SK-N-SH (cell line): ENCODE results near the gene CEP170B. TPM values are rescaled to one million over a fixed set of nuclear protein-coding genes. Genes with fewer than 3 reads are reported as not detected.

Experiments
- CTCF ChIA-PET: fragments of 300-600, 350-600 bp; formaldehyde crosslinking; extraction: SDS; loops from one replicate; lab custom pipeline; 2021; lab: Yijun Ruan, JAX
- POLR2A ChIA-PET: fragments of 350-600 bp; sonication (Branson Sonifier 250); formaldehyde crosslinking; extraction: SDS; loops from one replicate; lab custom pipeline; 2020; ENCODE audit warnings: antibody characterized with exemption, inconsistent platforms; lab: Yijun Ruan, JAX
- DNase-seq: peaks from one replicate; pipeline ENCODE4 v3.0.0; 2012
- H2AFZ ChIP-seq: fragments of 200-600 bp; sonication (generic); 2 replicates; pipeline ENCODE4 v1.8.1; 2016; ENCODE audit warnings: antibody characterized with exemption, mild to moderate bottlenecking, low read depth
- H3F3A ChIP-seq: fragments of 200-600 bp; sonication (generic); replicated peaks from 2 replicates; pipeline ENCODE3; 2016; ENCODE audit warnings: antibody characterized with exemption, mild to moderate bottlenecking; ENCODE audit not compliant: insufficient read depth
- H3K27ac ChIP-seq, 2 experiments: fragments of 200-500 bp in 1 of 2; fragments of 200-600 bp in 1 of 2; sonication (Bioruptor generic) in 1 of 2; sonication (generic), shearing (Covaris generic) in 1 of 2; 2 replicates each; pipeline versions ENCODE4 v1.5.1 to v1.6.1; 2014 to 2016; ENCODE audit warnings: low read depth in 2 of 2, inconsistent platforms in 1 of 2, low read length in 1 of 2, mild to moderate bottlenecking in 1 of 2, mixed read lengths in 1 of 2
- H3K27me3 ChIP-seq: fragments of 200-600 bp; sonication (generic), shearing (Covaris generic); 2 replicates; pipeline ENCODE4 v1.6.1; 2016; ENCODE audit warnings: mixed run types; ENCODE audit not compliant: insufficient read depth
- H3K36me3 ChIP-seq, 2 experiments: fragments of 200-500 bp in 1 of 2; fragments of 200-600 bp in 1 of 2; sonication (Bioruptor generic) in 1 of 2; sonication (generic) in 1 of 2; replicated peaks in 1 of 2; 2 replicates each; pipeline versions ENCODE3 to v1.5.1; 2014 to 2016; ENCODE audit warnings: low read length in 1 of 2, mild to moderate bottlenecking in 1 of 2; ENCODE audit not compliant: insufficient read depth in 2 of 2, control insufficient read depth in 1 of 2
- H3K4me1 ChIP-seq, 2 experiments: fragments of 200-500 bp in 1 of 2; fragments of 200-600 bp in 1 of 2; sonication (Bioruptor generic) in 1 of 2; sonication (generic), shearing (Covaris generic) in 1 of 2; 2 replicates each; pipeline versions ENCODE4 v1.5.1 to v1.6.1; 2014 to 2016; ENCODE audit warnings: low read depth in 1 of 2, low read length in 1 of 2, mixed run types in 1 of 2; ENCODE audit not compliant: insufficient read depth in 2 of 2, control insufficient read depth in 1 of 2
- H3K4me2 ChIP-seq: fragments of 200-600 bp; sonication (generic), shearing (Covaris generic); 2 replicates; pipeline ENCODE4 v1.6.1; 2017; ENCODE audit warnings: mixed run types
- H3K4me3 ChIP-seq, 2 experiments: fragments of 200-500 bp in 1 of 2; fragments of 200-600 bp in 1 of 2; sonication (Bioruptor generic) in 1 of 2; sonication (generic), shearing (Covaris generic) in 1 of 2; 2 replicates each; pipeline versions ENCODE4 v1.5.1 to v1.8.1; 2014 to 2016; ENCODE audit warnings: low read depth in 2 of 2, inconsistent platforms in 1 of 2, low read length in 1 of 2, mild to moderate bottlenecking in 1 of 2, mixed read lengths in 1 of 2, moderate library complexity in 1 of 2
- H3K79me2 ChIP-seq: fragments of 200-600 bp; sonication (generic); 2 replicates; pipeline ENCODE4 v1.8.1; 2017; ENCODE audit warnings: mild to moderate bottlenecking; ENCODE audit not compliant: insufficient read depth
- H3K9ac ChIP-seq: fragments of 200-600 bp; sonication (generic); 2 replicates; pipeline ENCODE4 v1.6.1; 2017; ENCODE audit warnings: mixed run types
- H3K9me2 ChIP-seq: fragments of 200-600 bp; sonication (generic); 2 replicates; pipeline ENCODE4 v1.6.1; 2017; ENCODE audit warnings: mixed run types
- H3K9me3 ChIP-seq: fragments of 200-600 bp; sonication (generic); 2 replicates; pipeline ENCODE4 v1.6.1; 2017; ENCODE audit warnings: mixed run types, mild to moderate bottlenecking, moderate library complexity
- H4K20me1 ChIP-seq: fragments of 200-600 bp; sonication (generic); 2 replicates; pipeline ENCODE4 v1.6.1; 2017; ENCODE audit warnings: mild to moderate bottlenecking, mixed run types; ENCODE audit not compliant: insufficient read depth
- FOSL2 ChIP-seq: IDR thresholded peaks from 2 replicates; pipeline ENCODE4 v1.4.0; 2012; ENCODE audit warnings: low read depth, mild to moderate bottlenecking, moderate library complexity, borderline replicate concordance
- MEF2A ChIP-seq: IDR thresholded peaks from 2 replicates; pipeline ENCODE4 v1.4.0; 2012; ENCODE audit warnings: low read depth, borderline replicate concordance
- NRF1 ChIP-seq: IDR thresholded peaks from 2 replicates; pipeline ENCODE4 v1.6.1; 2012; ENCODE audit warnings: low read depth, mild to moderate bottlenecking, low read length
- RXRA ChIP-seq: IDR thresholded peaks from 2 replicates; pipeline ENCODE4 v1.4.0; 2012; ENCODE audit warnings: low read depth, mild to moderate bottlenecking, borderline replicate concordance
- SMC3 ChIP-seq: IDR thresholded peaks from 2 replicates; pipeline ENCODE4 v1.6.1; 2012; ENCODE audit warnings: low read depth, low read length, improper control_type of control experiment
- TAF1 ChIP-seq: IDR thresholded peaks from 2 replicates; pipeline ENCODE4 v1.6.1; 2012; ENCODE audit warnings: low read depth, mild to moderate bottlenecking, low read length, moderate library complexity, borderline replicate concordance
- WGBS: methylation state at CpG from one replicate; pipeline ENCODE4 v1.1.6; 2017; ENCODE audit warnings: low lambda C conversion rate; 5-methylcytosine and 5-hydroxymethylcytosine counted together
- polyA plus RNA-seq, 3 experiments: library from polyadenylated mRNA; depleted of rRNA; stranded (reverse); fragments of >200 nt; gene quantifications; 2 replicates each; pipeline ENCODE4 v1.2.3, GENCODE V29; 2012
- TF ChIP-seq, protein P1 (sequence below): fragments of 200-600 bp; sonication (generic); IDR thresholded peaks from 2 replicates; pipeline ENCODE4 v1.6.1; 2017; ENCODE audit warnings: antibody characterized with exemption, mild to moderate bottlenecking, moderate library complexity
- TF ChIP-seq, protein P2 (sequence below): fragments of 150-350 bp; IDR thresholded peaks from 2 replicates; pipeline ENCODE4 v1.6.1; 2016; ENCODE audit warnings: mild to moderate bottlenecking, low read depth, low read length

Gene CEP170B
- polyA plus RNA-seq, 1 of the 3 experiments (the other 2 are of a cell fraction), result 11.0 TPM

DNA sequence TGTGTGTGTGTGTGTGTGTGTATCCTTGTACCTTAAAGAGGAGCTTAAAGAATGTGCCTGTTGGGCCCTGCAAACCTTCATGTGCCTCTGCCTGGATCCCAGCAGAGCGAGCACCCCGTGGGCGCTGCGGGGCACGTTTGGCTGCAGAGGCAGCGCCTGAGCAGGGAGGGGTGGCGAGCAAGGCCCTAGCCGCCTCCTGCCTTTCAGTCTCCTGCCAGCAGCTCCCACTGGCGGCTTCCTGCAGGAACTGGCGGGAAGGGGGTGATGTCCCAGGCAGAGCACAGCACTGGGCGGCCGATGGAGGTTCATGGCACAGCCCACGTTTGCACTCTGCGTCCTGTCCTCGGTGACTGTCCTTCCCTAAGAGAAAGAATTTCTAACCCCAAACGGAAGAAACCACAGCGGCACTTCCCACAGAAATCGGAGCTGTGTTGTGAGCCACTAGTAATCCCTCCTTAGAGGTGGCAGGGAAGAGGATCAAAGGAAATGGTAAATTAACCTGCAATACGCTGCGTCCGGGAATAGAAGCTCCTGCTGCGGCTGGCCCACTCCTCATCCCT, 44.3 kb upstream of the CEP170B start (continued):
- TF ChIP-seq SMC3 (peak; percentile 44; the same call in 1 of the 2 replicates), RXRA (no peak), NRF1 (no peak), MEF2A (no peak)

GRCh38 chr14:104821229-104821945, 43.7 kb upstream of the CEP170B start:
- no peak for TF ChIP-seq FOSL2
- TF ChIP-seq, protein P1, sequence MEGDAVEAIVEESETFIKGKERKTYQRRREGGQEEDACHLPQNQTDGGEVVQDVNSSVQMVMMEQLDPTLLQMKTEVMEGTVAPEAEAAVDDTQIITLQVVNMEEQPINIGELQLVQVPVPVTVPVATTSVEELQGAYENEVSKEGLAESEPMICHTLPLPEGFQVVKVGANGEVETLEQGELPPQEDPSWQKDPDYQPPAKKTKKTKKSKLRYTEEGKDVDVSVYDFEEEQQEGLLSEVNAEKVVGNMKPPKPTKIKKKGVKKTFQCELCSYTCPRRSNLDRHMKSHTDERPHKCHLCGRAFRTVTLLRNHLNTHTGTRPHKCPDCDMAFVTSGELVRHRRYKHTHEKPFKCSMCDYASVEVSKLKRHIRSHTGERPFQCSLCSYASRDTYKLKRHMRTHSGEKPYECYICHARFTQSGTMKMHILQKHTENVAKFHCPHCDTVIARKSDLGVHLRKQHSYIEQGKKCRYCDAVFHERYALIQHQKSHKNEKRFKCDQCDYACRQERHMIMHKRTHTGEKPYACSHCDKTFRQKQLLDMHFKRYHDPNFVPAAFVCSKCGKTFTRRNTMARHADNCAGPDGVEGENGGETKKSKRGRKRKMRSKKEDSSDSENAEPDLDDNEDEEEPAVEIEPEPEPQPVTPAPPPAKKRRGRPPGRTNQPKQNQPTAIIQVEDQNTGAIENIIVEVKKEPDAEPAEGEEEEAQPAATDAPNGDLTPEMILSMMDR, result no peak
- TF ChIP-seq, protein P2, sequence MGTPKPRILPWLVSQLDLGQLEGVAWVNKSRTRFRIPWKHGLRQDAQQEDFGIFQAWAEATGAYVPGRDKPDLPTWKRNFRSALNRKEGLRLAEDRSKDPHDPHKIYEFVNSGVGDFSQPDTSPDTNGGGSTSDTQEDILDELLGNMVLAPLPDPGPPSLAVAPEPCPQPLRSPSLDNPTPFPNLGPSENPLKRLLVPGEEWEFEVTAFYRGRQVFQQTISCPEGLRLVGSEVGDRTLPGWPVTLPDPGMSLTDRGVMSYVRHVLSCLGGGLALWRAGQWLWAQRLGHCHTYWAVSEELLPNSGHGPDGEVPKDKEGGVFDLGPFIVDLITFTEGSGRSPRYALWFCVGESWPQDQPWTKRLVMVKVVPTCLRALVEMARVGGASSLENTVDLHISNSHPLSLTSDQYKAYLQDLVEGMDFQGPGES, result no peak
- H3K9me2 ChIP-seq, result no peaks in the 10 kb centered on the region
- CTCF ChIA-PET, result interaction anchor here (0.6 to 3.0 kb wide), 16 partner anchors 8 to 544 kb away, joined by 3 to 10 read pairs (median 4); partner anchors contain the start of genes ADSS1 and ZBTB42
- H3F3A ChIP-seq, result peaks cover 9% of the 10 kb centered on the region
- POLR2A ChIA-PET, result interaction anchor here (0.6 to 1.0 kb wide), 3 partner anchors 29 to 51 kb away, joined by 3 to 5 read pairs (median 4); no protein-coding TSS in a partner anchor
- no peaks in the 10 kb centered on the region for H3K9me3 ChIP-seq
- no peaks in the 10 kb centered on the region for H3K27me3 ChIP-seq
- H3K36me3 ChIP-seq, result no peaks in the 10 kb centered on the region
- 92% methylated on average over 23 of the region's 23 CpGs for WGBS
- DNase-seq, result no peak
- H3K4me1 ChIP-seq, result peaks cover 0 to 8% of the 10 kb centered on the region in 2 experiments; a peak in 1 of 4 replicates
- H3K9ac ChIP-seq, result no peak overlapping the region
- H3K4me2 ChIP-seq, result no peak overlapping the region
- H4K20me1 ChIP-seq, result no peaks in the 10 kb centered on the region
- H3K27ac ChIP-seq, result no peak overlapping the region
- peaks cover 12% of the 10 kb centered on the region; the same call in 1 of the 2 replicates for H3K79me2 ChIP-seq
- no peak overlapping the region for H3K4me3 ChIP-seq
- no peak overlapping the region for H2AFZ ChIP-seq

GRCh38 chr14:104821971-104822608, 43.0 kb upstream of the CEP170B start:
- Histone ChIP-seq H3K9me3 (no peaks in the 10 kb centered on the region), H3K4me3 (no peak overlapping the region), H3K4me2 (no peak overlapping the region), H3K9ac (no peak overlapping the region), H3F3A (peaks cover 3% of the 10 kb centered on the region), H4K20me1 (no peaks in the 10 kb centered on the region), H3K36me3 (no peaks in the 10 kb centered on the region), H3K27ac (no peak overlapping the region), H3K27me3 (no peaks in the 10 kb centered on the region), H3K9me2 (no peaks in the 10 kb centered on the region), H3K4me1 (peaks cover 0 to 6% of the 10 kb centered on the region in 2 experiments; a peak in 1 of 4 replicates), H2AFZ (no peak overlapping the region), H3K79me2 (peaks cover 5% of the 10 kb centered on the region; the same call in 1 of the 2 replicates)
- POLR2A ChIA-PET, result no interaction called here
- no peak for TF ChIP-seq TAF1
- WGBS, result 92% methylated on average over 15 of the region's 27 CpGs
- CTCF ChIA-PET, result interaction anchor here (1.0 to 3.0 kb wide), 7 partner anchors 16 to 99 kb away, joined by 3 to 10 read pairs (median 4); partner anchors contain the start of genes ADSS1 and ZBTB42
- no peak for DNase-seq
